GM12801 (cell line): ENCODE data around the gene CTBP1.

Experiments
- TF ChIP-seq, protein P1 (sequence below): IDR thresholded peaks from one replicate; pipeline ENCODE4 v1.5.1; 2011; ENCODE audit warnings: control low read depth; ENCODE audit not compliant: insufficient read length; ENCODE audit errors: extremely low read depth

Gene CTBP1

DNA sequence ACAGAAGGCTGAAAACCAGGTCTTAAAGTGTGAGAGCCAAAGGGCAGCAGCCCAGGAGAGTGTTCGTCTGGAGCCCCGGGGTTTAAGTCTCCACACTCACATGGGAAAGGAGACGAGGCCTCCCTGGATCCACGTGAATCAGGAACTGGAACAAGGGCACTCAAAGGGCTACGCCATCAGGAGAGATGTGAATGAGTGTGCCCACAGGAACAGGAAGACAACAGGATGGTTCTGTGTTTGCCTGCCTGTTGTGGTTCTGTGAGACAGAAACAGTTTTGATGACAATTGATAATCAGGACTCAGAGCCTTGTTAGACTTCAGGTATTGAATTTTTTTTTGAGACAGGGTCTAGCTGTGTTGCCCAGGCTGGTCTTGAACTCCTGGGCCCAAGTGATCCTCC, 4.9 kb upstream of the CTBP1 start:
- TF ChIP-seq, protein P1, sequence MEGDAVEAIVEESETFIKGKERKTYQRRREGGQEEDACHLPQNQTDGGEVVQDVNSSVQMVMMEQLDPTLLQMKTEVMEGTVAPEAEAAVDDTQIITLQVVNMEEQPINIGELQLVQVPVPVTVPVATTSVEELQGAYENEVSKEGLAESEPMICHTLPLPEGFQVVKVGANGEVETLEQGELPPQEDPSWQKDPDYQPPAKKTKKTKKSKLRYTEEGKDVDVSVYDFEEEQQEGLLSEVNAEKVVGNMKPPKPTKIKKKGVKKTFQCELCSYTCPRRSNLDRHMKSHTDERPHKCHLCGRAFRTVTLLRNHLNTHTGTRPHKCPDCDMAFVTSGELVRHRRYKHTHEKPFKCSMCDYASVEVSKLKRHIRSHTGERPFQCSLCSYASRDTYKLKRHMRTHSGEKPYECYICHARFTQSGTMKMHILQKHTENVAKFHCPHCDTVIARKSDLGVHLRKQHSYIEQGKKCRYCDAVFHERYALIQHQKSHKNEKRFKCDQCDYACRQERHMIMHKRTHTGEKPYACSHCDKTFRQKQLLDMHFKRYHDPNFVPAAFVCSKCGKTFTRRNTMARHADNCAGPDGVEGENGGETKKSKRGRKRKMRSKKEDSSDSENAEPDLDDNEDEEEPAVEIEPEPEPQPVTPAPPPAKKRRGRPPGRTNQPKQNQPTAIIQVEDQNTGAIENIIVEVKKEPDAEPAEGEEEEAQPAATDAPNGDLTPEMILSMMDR, result no peak

DNA sequence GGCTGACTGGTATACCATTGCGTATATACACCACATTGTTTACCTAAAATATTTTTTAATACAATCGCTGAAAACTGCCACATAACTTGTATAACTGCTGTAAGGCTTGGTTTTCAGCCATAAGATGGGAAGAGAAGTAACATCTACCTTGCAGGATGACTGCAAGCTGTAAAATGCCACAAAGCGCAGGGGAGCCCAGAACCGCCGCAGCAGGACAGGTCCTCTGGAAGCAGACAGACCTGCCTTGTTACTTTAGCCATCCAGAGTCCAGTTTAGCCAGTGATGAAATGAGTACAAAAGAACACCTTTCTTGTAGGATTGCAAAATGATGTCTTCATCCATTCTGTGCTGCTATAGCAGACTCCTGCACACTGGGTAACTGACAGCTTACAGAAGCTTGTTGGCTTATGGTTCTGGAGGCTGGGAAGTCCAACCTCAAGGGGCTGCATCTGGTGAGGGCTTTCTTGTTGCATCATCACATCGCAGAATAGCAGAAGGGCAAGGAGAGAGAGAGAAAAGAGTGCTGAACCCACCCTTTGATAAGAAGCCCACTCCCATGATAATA, 4.1 kb upstream of the CTBP1 start:
- TF ChIP-seq, protein P1, result no peak

DNA sequence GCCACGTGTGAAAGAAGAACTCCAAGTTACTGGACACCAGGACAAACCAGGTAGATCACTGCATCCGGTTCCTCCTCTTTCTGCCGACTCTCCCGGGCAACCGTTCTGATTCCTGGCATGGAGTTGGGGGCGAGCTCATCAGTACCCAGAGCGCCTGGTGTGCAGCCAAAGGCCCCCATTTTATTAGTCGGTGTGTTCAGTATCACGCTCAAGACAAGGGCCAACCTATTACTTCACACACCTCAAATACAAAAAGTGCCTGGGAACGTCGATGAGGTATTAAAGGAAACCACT, 2.8 kb upstream of the CTBP1 start:
- TF ChIP-seq, protein P1, result no peak

DNA sequence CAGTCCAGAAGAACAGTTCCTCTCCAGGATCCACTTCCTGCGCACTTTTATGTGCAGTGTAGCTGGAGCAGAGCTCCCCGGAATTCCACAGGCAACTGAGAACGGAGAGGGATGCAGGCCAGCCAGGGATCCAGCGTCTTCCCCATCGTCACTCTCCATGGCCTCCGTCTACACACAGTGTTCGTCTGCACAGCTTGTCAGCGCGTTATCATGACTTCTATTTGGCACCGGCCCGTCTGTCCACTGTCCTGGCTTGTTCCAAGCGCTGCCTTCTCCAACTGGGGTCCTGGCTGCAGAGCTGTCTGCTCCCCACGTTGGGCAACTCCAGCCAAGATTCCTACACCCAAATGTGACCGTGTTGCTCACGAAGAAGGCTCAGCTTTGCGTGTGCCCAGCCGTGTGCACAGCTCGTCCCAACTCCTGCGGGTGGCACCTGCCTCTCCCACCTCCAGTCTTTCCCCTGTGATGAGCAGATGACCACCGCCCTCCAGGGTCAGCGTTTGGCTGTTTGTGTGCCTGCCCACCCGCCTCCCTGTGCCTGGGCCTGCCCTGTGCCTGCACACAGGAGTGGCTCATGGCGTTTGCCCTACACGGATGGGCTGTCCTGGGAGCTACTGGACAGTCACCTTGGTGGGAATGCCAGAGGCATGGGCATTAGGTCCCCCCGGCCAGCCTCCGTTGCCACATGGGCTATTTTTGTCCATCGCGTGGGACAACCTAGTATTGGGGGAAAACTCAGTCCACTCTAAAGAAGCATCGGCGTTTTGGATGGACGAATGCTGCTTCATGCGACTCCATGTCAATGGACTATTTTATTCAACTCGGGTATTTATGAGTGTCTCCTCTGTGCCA, 2.2 kb upstream of the CTBP1 start:
- TF ChIP-seq, protein P1, result no peak

GRCh38 chr4:1250527-1250812, 1.5 kb upstream of the CTBP1 start:
- TF ChIP-seq, protein P1, result no peak

DNA sequence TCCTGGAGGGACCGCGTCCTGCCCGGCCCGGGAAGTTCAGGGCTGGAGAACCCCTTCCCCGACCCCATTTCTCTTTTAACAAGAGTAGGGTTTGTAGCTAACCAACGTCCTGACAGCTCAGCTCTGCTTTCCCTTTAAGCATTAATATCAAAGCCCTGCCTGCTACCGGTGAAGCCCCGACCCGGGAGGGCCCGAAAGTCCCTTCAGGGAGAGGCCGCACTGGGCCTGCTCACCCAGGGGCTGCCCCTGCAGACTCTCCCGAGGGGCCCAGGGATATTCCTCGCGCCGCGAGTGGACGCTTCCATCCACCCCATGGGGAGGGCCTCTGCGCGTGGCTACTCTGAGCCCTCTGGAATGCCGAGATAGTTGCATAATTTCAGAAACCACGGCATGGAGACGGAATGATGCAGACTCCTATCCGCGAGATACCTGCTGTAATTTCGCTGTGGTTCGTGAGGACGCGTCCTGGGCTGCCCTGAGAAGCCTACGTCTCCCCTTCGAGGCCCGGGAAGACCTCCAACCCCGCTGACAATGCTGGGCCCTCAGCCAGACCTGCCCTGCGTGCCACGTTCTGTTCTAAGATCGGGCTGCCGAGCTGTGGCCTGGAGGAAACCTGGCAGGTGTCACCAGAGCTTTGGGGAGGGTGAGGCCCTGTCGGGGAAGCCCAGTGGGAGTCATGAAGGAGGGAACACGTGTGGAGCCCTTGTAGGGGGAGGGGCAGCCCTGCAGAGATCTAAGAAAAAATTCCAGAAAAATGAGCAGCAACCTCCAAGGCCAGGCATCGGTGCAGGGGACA, 999 bp upstream of the CTBP1 start:
- TF ChIP-seq, protein P1, result no peak

GRCh38 chr4:1249148-1249730, 309 bp upstream of the CTBP1 start:
- TF ChIP-seq, protein P1, result no peak
